HepG2 (cell line): ENCODE data around the gene RPTOR. TPM values are rescaled to one million over a fixed set of nuclear protein-coding genes. Genes with fewer than 3 reads are reported as not detected.

Experiments used
- AGO2 ChIP-seq: fragments of 200-400 bp; formaldehyde crosslinking; optimal IDR thresholded peaks from 2 replicates; pipeline ENCODE3; 2017; ENCODE audit warnings: mild to moderate bottlenecking, low read depth, low read length, moderate library complexity
- GATAD2A ChIP-seq: IDR thresholded peaks from 2 replicates; pipeline ENCODE4 v1.6.1; 2016
- HDAC2 ChIP-seq: sonication (generic); formaldehyde crosslinking; IDR thresholded peaks from 2 replicates; pipeline ENCODE4 v1.4.0; 2020; ENCODE audit warnings: missing genetic modification reagents
- HNRNPL ChIP-seq: fragments of 200-400 bp; formaldehyde crosslinking; IDR thresholded peaks from 2 replicates; pipeline ENCODE4 v1.6.1; 2017; ENCODE audit warnings: mild to moderate bottlenecking, low read depth, low read length
- KDM2A ChIP-seq: sonication (generic); formaldehyde crosslinking; IDR thresholded peaks from 2 replicates; pipeline ENCODE4 v1.4.0; 2020; ENCODE audit warnings: low read depth, missing genetic modification reagents, borderline replicate concordance
- NFKB2 ChIP-seq: sonication (generic); formaldehyde crosslinking; IDR thresholded peaks from 2 replicates; pipeline ENCODE4 v1.4.0; 2020; ENCODE audit warnings: missing genetic modification reagents, borderline replicate concordance
- RXRA ChIP-seq: sonication (generic); formaldehyde crosslinking; IDR thresholded peaks from 2 replicates; pipeline ENCODE4 v1.5.1; 2020; ENCODE audit warnings: missing genetic modification reagents
- YY1 ChIP-seq: IDR thresholded peaks from 2 replicates; pipeline ENCODE4 v1.6.1; 2011; ENCODE audit warnings: low read length, low read depth, moderate library complexity, mild to moderate bottlenecking; ENCODE audit not compliant: insufficient read depth, insufficient replicate concordance
- ZBTB38 ChIP-seq: sonication (generic); formaldehyde crosslinking; IDR thresholded peaks from 2 replicates; pipeline ENCODE4 v1.5.1; 2020; ENCODE audit warnings: mild to moderate bottlenecking, missing genetic modification reagents
- ZC3H13 ChIP-seq: sonication (generic); formaldehyde crosslinking; IDR thresholded peaks from 2 replicates; pipeline ENCODE4 v1.8.1; 2023; ENCODE audit warnings: mild to moderate bottlenecking, missing genetic modification reagents, moderate library complexity
- ZFX ChIP-seq: sonication (generic); formaldehyde crosslinking; IDR thresholded peaks from 2 replicates; pipeline ENCODE4 v1.4.0; 2020; ENCODE audit warnings: mild to moderate bottlenecking, low read depth, missing genetic modification reagents, moderate library complexity
- ZFY ChIP-seq: sonication (generic); formaldehyde crosslinking; IDR thresholded peaks from 2 replicates; pipeline ENCODE4 v1.4.0; 2020; ENCODE audit warnings: missing genetic modification reagents
- ZNF296 ChIP-seq: sonication (generic); formaldehyde crosslinking; conservative IDR thresholded peaks from 2 replicates; pipeline ENCODE4 v1.5.0; 2020; ENCODE audit warnings: mild to moderate bottlenecking, missing genetic modification reagents
- ZNF556 ChIP-seq: sonication (generic); formaldehyde crosslinking; IDR thresholded peaks from 2 replicates; pipeline ENCODE4 v1.4.0; 2020; ENCODE audit warnings: mild to moderate bottlenecking, missing genetic modification reagents, borderline replicate concordance
- ZNF687 ChIP-seq: sonication (generic); formaldehyde crosslinking; IDR thresholded peaks from 2 replicates; pipeline ENCODE4 v1.5.1; 2020; ENCODE audit warnings: mild to moderate bottlenecking, missing genetic modification reagents, moderate library complexity
- polyA plus RNA-seq, 8 experiments: library from polyadenylated mRNA; depleted of rRNA in 3 of 8; stranded (reverse) in 7 of 8; unstranded in 1 of 8; fragments of >200 nt; fragmentation: Illumina TruSeq in 4 of 8; extraction: Trizol in 4 of 8; gene quantifications; 2 replicates each; pipeline versions ENCODE4 v1.2.1 to v1.2.3, GENCODE V29; 2011 to 2016; ENCODE audit warnings: low read depth in 4 of 8, missing spikeins in 1 of 8, mixed read lengths in 1 of 8; ENCODE audit not compliant: insufficient read depth in 1 of 8
- total RNA-seq, 5 experiments: library from RNA; depleted of rRNA; stranded (reverse); fragments of >200 nt; fragmentation: Illumina TruSeq; extraction: Trizol; gene quantifications; 2 replicates each; pipeline ENCODE4 v1.2.3, GENCODE V29; 2016; ENCODE audit warnings: low read depth in 1 of 5
- TF ChIP-seq, protein P1 (sequence below): sonication (generic); formaldehyde crosslinking; IDR thresholded peaks from 2 replicates; pipeline ENCODE4 v1.5.0; 2020; ENCODE audit warnings: mild to moderate bottlenecking, missing genetic modification reagents
- TF ChIP-seq, protein P2 (sequence below): sonication (generic); formaldehyde crosslinking; IDR thresholded peaks from 2 replicates; pipeline ENCODE4 v1.4.0; 2020; ENCODE audit warnings: mild to moderate bottlenecking, missing genetic modification reagents
- TF ChIP-seq, protein P3 (sequence below): sonication (generic); formaldehyde crosslinking; IDR thresholded peaks from 2 replicates; pipeline ENCODE4 v1.8.1; 2023; ENCODE audit warnings: missing genetic modification reagents, mild to moderate bottlenecking, borderline replicate concordance

Gene RPTOR
- total and polyA plus RNA-seq, 2 of the 13 experiments (the other 11 are each of a cell fraction or from before 2014, with no cell fraction given) = 6.6 to 25.3 TPM

DNA sequence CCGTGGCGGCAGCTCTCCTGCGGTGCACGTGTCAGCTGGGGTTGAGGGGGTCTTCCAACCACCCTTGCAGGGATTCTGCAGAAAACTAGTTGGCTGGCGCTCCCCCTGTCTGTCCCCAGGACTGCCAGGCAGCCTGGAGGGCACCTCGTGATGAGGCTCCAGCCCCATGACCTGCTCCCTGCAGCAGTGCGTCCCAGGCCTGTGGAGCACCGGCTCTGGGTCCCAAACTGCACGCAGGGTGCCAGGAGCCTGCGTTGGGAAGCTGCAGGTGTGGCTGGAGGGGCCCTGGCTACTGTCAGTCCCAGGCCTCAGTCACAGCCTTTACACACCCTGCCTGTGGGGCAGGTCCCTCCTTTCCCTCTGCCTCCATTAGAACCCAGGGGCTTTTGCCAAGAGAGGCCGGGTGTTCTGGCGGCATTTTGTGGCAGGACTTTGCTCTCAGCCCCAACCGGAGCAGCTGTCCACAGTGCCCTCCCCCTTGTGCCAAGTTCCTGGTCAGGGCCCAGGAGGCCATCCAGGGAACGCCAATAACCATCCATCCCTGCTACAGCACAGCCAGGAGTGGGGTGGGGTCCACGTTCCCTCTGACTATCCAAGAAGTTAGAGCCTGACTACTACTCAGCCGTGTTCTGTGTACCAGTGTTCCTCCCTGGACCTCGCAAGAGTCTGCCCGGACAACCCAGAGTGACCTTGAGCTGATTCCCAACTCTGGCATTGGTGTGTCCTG lies 456.2 kb downstream of the RPTOR start (continued):
- TF ChIP-seq, protein P1, sequence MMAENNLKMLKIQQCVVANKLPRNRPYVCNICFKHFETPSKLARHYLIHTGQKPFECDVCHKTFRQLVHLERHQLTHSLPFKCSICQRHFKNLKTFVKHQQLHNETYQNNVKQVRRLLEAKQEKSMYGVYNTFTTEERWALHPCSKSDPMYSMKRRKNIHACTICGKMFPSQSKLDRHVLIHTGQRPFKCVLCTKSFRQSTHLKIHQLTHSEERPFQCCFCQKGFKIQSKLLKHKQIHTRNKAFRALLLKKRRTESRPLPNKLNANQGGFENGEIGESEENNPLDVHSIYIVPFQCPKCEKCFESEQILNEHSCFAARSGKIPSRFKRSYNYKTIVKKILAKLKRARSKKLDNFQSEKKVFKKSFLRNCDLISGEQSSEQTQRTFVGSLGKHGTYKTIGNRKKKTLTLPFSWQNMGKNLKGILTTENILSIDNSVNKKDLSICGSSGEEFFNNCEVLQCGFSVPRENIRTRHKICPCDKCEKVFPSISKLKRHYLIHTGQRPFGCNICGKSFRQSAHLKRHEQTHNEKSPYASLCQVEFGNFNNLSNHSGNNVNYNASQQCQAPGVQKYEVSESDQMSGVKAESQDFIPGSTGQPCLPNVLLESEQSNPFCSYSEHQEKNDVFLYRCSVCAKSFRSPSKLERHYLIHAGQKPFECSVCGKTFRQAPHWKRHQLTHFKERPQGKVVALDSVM = peak; percentile 67
- TF ChIP-seq RXRA (CRISPR knock-in tag) (0 out of 2 replicates have a peak, but pooled peaks have one; percentile 11), HNRNPL (peak; percentile 70; the same call in 1 of the 2 replicates), ZNF687 (CRISPR knock-in tag) (peak; percentile 62), ZC3H13 (CRISPR knock-in tag) (peak; percentile 69), AGO2 (peak; percentile 44), HDAC2 (CRISPR knock-in tag) (0 out of 2 replicates have a peak, but pooled peaks have one; percentile 13), ZFY (CRISPR knock-in tag) (0 out of 2 replicates have a peak, but pooled peaks have one; percentile 14), ZBTB38 (peak; percentile 34; the same call in 1 of the 2 replicates), ZNF296 (CRISPR knock-in tag) (0 out of 2 replicates have a peak, but pooled peaks have one; percentile 27), ZFX (CRISPR knock-in tag) (peak; percentile 42; the same call in 1 of the 2 replicates), GATAD2A (CRISPR knock-in tag) (0 out of 2 replicates have a peak, but pooled peaks have one; percentile 18), ZNF556 (CRISPR knock-in tag) (0 out of 2 replicates have a peak, but pooled peaks have one; percentile 3), YY1 (peak; percentile 38), KDM2A (CRISPR knock-in tag) (peak; percentile 26; the same call in 1 of the 2 replicates), NFKB2 (CRISPR knock-in tag) (0 out of 2 replicates have a peak, but pooled peaks have one; percentile 14)
- TF ChIP-seq, protein P2, sequence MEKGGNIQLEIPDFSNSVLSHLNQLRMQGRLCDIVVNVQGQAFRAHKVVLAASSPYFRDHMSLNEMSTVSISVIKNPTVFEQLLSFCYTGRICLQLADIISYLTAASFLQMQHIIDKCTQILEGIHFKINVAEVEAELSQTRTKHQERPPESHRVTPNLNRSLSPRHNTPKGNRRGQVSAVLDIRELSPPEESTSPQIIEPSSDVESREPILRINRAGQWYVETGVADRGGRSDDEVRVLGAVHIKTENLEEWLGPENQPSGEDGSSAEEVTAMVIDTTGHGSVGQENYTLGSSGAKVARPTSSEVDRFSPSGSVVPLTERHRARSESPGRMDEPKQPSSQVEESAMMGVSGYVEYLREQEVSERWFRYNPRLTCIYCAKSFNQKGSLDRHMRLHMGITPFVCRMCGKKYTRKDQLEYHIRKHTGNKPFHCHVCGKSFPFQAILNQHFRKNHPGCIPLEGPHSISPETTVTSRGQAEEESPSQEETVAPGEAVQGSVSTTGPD = peak; percentile 90
- TF ChIP-seq, protein P3, sequence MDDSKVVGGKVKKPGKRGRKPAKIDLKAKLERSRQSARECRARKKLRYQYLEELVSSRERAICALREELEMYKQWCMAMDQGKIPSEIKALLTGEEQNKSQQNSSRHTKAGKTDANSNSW (CRISPR knock-in tag) = 0 out of 2 replicates have a peak, but pooled peaks have one; percentile 8
